Caco-2 (cell line): ENCODE measurements around the gene EPGN. TPM values are rescaled to one million over a fixed set of nuclear protein-coding genes. Genes with fewer than 3 reads are reported as not detected.

Experiments
- BruUV-seq: library from RNA; stranded (reverse); fragments of 400-500 nt; replicated peaks from 2 replicates; lab custom pipeline; 2021; lab: Mats Ljungman, UMichigan
- CTCF ChIA-PET: fragments of 300-600 bp; sonication (Branson Sonifier 250); formaldehyde crosslinking; loops from one replicate; lab custom pipeline; 2022; ENCODE audit warnings: antibody characterized with exemption; lab: Charles Lee
- POLR2A ChIA-PET: fragments of 300-600 bp; sonication (Branson Sonifier 250); formaldehyde crosslinking; loops from one replicate; lab custom pipeline; 2022; ENCODE audit warnings: antibody characterized with exemption; lab: Charles Lee
- DNase-seq, 2 experiments: peaks; one replicate each; pipeline versions ENCODE4 v3.0.0 to v3.0.0-alpha.2; 2020 to 2022
- H3K27me3 ChIP-seq: replicated peaks from 2 replicates; pipeline ENCODE4 v1.6.0; 2011; ENCODE audit warnings: low read length; ENCODE audit not compliant: control insufficient read depth, insufficient read depth
- H3K36me3 ChIP-seq: 2 replicates; pipeline ENCODE4 v1.5.1; 2011; ENCODE audit warnings: low read length; ENCODE audit not compliant: control insufficient read depth, insufficient read depth
- H3K4me1 ChIP-seq: fragments of 250-450 bp; sonication (Bioruptor Pico); 2 replicates; pipeline ENCODE4 v1.5.1; 2020; ENCODE audit warnings: mild to moderate bottlenecking
- H3K4me3 ChIP-seq: 2 replicates; pipeline ENCODE4 v1.5.1; 2011; ENCODE audit warnings: low read depth, mild to moderate bottlenecking, control low read depth, low read length
- H3K9me3 ChIP-seq: fragments of 250-450 bp; sonication (Bioruptor Pico); 2 replicates; pipeline ENCODE4 v1.5.1; 2020; ENCODE audit warnings: mild to moderate bottlenecking, moderate library complexity
- H3K27ac Mint-ChIP-seq: one replicate; pipeline ENCODE4 v1.8.0; 2022; ENCODE audit warnings: mixed read lengths; ENCODE audit not compliant: unreplicated experiment
- H3K27me3 Mint-ChIP-seq: one replicate; pipeline ENCODE4 v1.8.0; 2022; ENCODE audit warnings: mixed read lengths; ENCODE audit not compliant: insufficient read depth, unreplicated experiment
- H3K36me3 Mint-ChIP-seq: one replicate; pipeline ENCODE4 v1.8.0; 2022; ENCODE audit warnings: mild to moderate bottlenecking, mixed read lengths; ENCODE audit not compliant: insufficient read depth, unreplicated experiment
- H3K4me1 Mint-ChIP-seq: one replicate; pipeline ENCODE4 v1.8.0; 2022; ENCODE audit warnings: low read depth, mixed read lengths; ENCODE audit not compliant: unreplicated experiment
- H3K4me3 Mint-ChIP-seq: one replicate; pipeline ENCODE4 v1.8.0; 2022; ENCODE audit warnings: mild to moderate bottlenecking, moderate library complexity, mixed read lengths; ENCODE audit not compliant: unreplicated experiment
- H3K9me3 Mint-ChIP-seq: one replicate; pipeline ENCODE4 v1.8.0; 2022; ENCODE audit warnings: mixed read lengths; ENCODE audit not compliant: unreplicated experiment
- CTCF ChIP-seq, 2 experiments: fragments of 200-600 bp in 1 of 2; IDR thresholded peaks; 1 replicate in 1 of 2; 2 replicates in 1 of 2; pipeline versions ENCODE4 v1.5.1 to v1.8.0; 2011 to 2022; ENCODE audit warnings: antibody characterized with exemption in 1 of 2, control low read depth in 1 of 2, inconsistent platforms in 1 of 2, low read depth in 1 of 2, low read length in 1 of 2, mild to moderate bottlenecking in 1 of 2, moderate library complexity in 1 of 2; ENCODE audit not compliant: insufficient read depth in 1 of 2, severe bottlenecking in 1 of 2, unreplicated experiment in 1 of 2
- intact Hi-C: fragments of 100-400 bp; cut with micrococcal nuclease; formaldehyde crosslinking; loops from one replicate; pipeline ENCODE4 v1.10.0; 2022; ENCODE audit not compliant: unreplicated experiment
- total RNA-seq: library from RNA; stranded (reverse); gene quantifications from 2 replicates; pipeline ENCODE4 v1.2.3, GENCODE V29; 2022

EPGN gene
- total RNA-seq, 1 experiment from 2014 or later = not detected

GRCh38 chr4:74262522-74262921 lies 45.7 kb upstream of the EPGN start:
- CTCF ChIA-PET = no interaction called here
- H3K4me3 ChIP-seq = no peak overlapping the region
- no peak for DNase-seq
- Mint-ChIP-seq H3K27ac (no peak overlapping the region), H3K4me1 (no peaks in the 10 kb centered on the region), H3K27me3 (peaks cover 2% of the 10 kb centered on the region), H3K4me3 (no peak overlapping the region), H3K9me3 (no peaks in the 10 kb centered on the region), H3K36me3 (no peaks in the 10 kb centered on the region)
- BruUV-seq = no TSS peak
- intact Hi-C loops = no loop called here
- H3K9me3 ChIP-seq = no peaks in the 10 kb centered on the region
- POLR2A ChIA-PET = no interaction called here
- H3K27me3 ChIP-seq = no peaks in the 10 kb centered on the region
- no peak for TF ChIP-seq CTCF (IDR thresholded peaks at IDR 0.05; ENCODE audit: insufficient read depth in 1 of 2, low read depth in 1 of 2, low read length in 1 of 2, severe bottlenecking in 1 of 2, unreplicated experiment in 1 of 2)
- no peaks in the 10 kb centered on the region for H3K4me1 ChIP-seq
- no peaks in the 10 kb centered on the region for H3K36me3 ChIP-seq

GRCh38 chr4:74263551-74263950 lies 44.7 kb upstream of the EPGN start:
- peaks cover 2% of the 10 kb centered on the region for H3K27me3 Mint-ChIP-seq
- Histone ChIP-seq H3K4me1 (no peaks in the 10 kb centered on the region), H3K27me3 (no peaks in the 10 kb centered on the region), H3K9me3 (no peaks in the 10 kb centered on the region), H3K4me3 (no peak overlapping the region), H3K36me3 (no peaks in the 10 kb centered on the region)
- no peak for DNase-seq
- no peaks in the 10 kb centered on the region for H3K36me3 Mint-ChIP-seq
- H3K4me3 Mint-ChIP-seq = no peak overlapping the region
- POLR2A ChIA-PET = no interaction called here
- H3K27ac Mint-ChIP-seq = no peak overlapping the region
- BruUV-seq = no TSS peak
- H3K4me1 Mint-ChIP-seq = no peaks in the 10 kb centered on the region
- intact Hi-C loops = no loop called here
- no peaks in the 10 kb centered on the region for H3K9me3 Mint-ChIP-seq
- no peak for TF ChIP-seq CTCF (IDR thresholded peaks at IDR 0.05; ENCODE audit: insufficient read depth in 1 of 2, low read depth in 1 of 2, low read length in 1 of 2, severe bottlenecking in 1 of 2, unreplicated experiment in 1 of 2)
- CTCF ChIA-PET = no interaction called here

- no peaks in the 10 kb centered on the region for H3K4me1 Mint-ChIP-seq
- POLR2A ChIA-PET = no interaction called here
Observed at GRCh38 chr4:74266081-74266480, 42.2 kb upstream of the EPGN start.

More at GRCh38 chr4:74266081-74266480, 42.2 kb upstream of the EPGN start:
- intact Hi-C loops = no loop called here
- DNase-seq = no peak
- Histone ChIP-seq H3K36me3 (no peaks in the 10 kb centered on the region), H3K4me3 (no peak overlapping the region), H3K9me3 (no peaks in the 10 kb centered on the region), H3K27me3 (no peaks in the 10 kb centered on the region), H3K4me1 (no peaks in the 10 kb centered on the region)
- CTCF ChIA-PET = no interaction called here
- BruUV-seq = no TSS peak
- Mint-ChIP-seq H3K27ac (no peak overlapping the region), H3K36me3 (no peaks in the 10 kb centered on the region), H3K4me3 (no peak overlapping the region), H3K9me3 (no peaks in the 10 kb centered on the region), H3K27me3 (peaks cover 2% of the 10 kb centered on the region)
- TF ChIP-seq CTCF (IDR thresholded peaks at IDR 0.05; ENCODE audit: insufficient read depth in 1 of 2, low read depth in 1 of 2, low read length in 1 of 2, severe bottlenecking in 1 of 2, unreplicated experiment in 1 of 2) = no peak
